HepG2 (cell line): Measurements from ENCODE around the gene ALK. TPM values are rescaled to one million over a fixed set of nuclear protein-coding genes. Genes with fewer than 3 reads are reported as not detected.

Experiments
- ATAC-seq: fragments of 200-7000 bp; cut with Tn5 transposase; 3 replicates; pipeline ENCODE4 v1.9.1; 2020; ENCODE audit warnings: mild to moderate bottlenecking, moderate library complexity
- BruUV-seq: library from RNA; stranded (reverse); fragments of 400-500 nt; replicated peaks from 2 replicates; lab custom pipeline; 2021; lab: Mats Ljungman, UMichigan
- CTCF ChIA-PET: fragments of 300-600 bp; formaldehyde crosslinking; extraction: SDS; loops from one replicate; lab custom pipeline; 2021; ENCODE audit warnings: low total read pairs, inconsistent platforms, low intra/inter-chr PET ratio; lab: Yijun Ruan, JAX
- POLR2A ChIA-PET: fragments of 350-600 bp; sonication (Branson Sonifier 250); formaldehyde crosslinking; loops from one replicate; lab custom pipeline; 2020; ENCODE audit warnings: antibody characterized with exemption, inconsistent platforms; lab: Yijun Ruan, JAX
- DNase-seq: peaks from one replicate; pipeline ENCODE4 v3.0.0-alpha.2; 2015; ENCODE audit warnings: low spot score
- FAIRE-seq: peaks from 3 replicates; lab custom pipeline; 2011; peaks lifted over from hg19 to GRCh38; lab: Jason Lieb, UNC
- H2AFZ ChIP-seq: one replicate; pipeline ENCODE4 v1.6.1; 2011; ENCODE audit warnings: low read length, inconsistent platforms
- H3K27ac ChIP-seq: fragments of 300-600 bp; 3 replicates; pipeline ENCODE4 v1.8.0; 2011; ENCODE audit warnings: mixed run types, mild to moderate bottlenecking, mixed read lengths, low read length, inconsistent platforms; ENCODE audit not compliant: insufficient read depth; ENCODE audit errors: extremely low read length
- H3K27me3 ChIP-seq, 2 experiments: fragments of 200-600 bp in 1 of 2; 2 replicates in 1 of 2; 3 replicates in 1 of 2; pipeline versions ENCODE4 v1.6.0 to v1.8.0; 2011; ENCODE audit warnings: low read length in 2 of 2, mild to moderate bottlenecking in 2 of 2, moderate library complexity in 2 of 2, inconsistent platforms in 1 of 2; ENCODE audit not compliant: insufficient read depth in 2 of 2, control insufficient read depth in 1 of 2
- H3K36me3 ChIP-seq, 2 experiments: fragments of 200-600 bp in 1 of 2; replicated peaks in 1 of 2; 2 replicates in 1 of 2; 3 replicates in 1 of 2; pipeline versions ENCODE4 v1.5.1 to v1.8.0; 2011; ENCODE audit warnings: low read length in 2 of 2, inconsistent platforms in 1 of 2; ENCODE audit not compliant: insufficient read depth in 2 of 2, control insufficient read depth in 1 of 2
- H3K4me1 ChIP-seq: 2 replicates; pipeline ENCODE4 v1.5.1; 2012; ENCODE audit warnings: low read length, inconsistent platforms; ENCODE audit not compliant: insufficient read depth
- H3K4me2 ChIP-seq: 2 replicates; pipeline ENCODE4 v1.6.0; 2011; ENCODE audit warnings: low read depth, low read length, inconsistent platforms
- H3K4me3 ChIP-seq, 3 experiments: fragments of 200-600 bp in 1 of 3; sonication (generic), shearing (Covaris generic) in 1 of 3; replicated peaks in 1 of 3; 2 replicates each; pipeline ENCODE4 v1.5.1; 2011 to 2016; ENCODE audit warnings: low read length in 3 of 3, inconsistent platforms in 2 of 3, low read depth in 2 of 3, mild to moderate bottlenecking in 2 of 3, control low read depth in 1 of 3, mixed read lengths in 1 of 3; ENCODE audit not compliant: insufficient read depth in 1 of 3
- H3K79me2 ChIP-seq: one replicate; pipeline ENCODE4 v1.6.1; 2011; ENCODE audit warnings: low read length, inconsistent platforms; ENCODE audit not compliant: insufficient read depth
- H3K9ac ChIP-seq: 2 replicates; pipeline ENCODE4 v1.6.0; 2011; ENCODE audit warnings: mild to moderate bottlenecking, low read depth, low read length, inconsistent platforms; ENCODE audit not compliant: insufficient read depth
- H3K9me3 ChIP-seq: 2 replicates; pipeline ENCODE4 v1.5.1; 2012; ENCODE audit warnings: mild to moderate bottlenecking, low read length
- H4K20me1 ChIP-seq: 2 replicates; pipeline ENCODE4 v1.6.0; 2011; ENCODE audit warnings: inconsistent platforms, mild to moderate bottlenecking, low read length, moderate library complexity; ENCODE audit not compliant: insufficient read depth
- CTCF ChIP-seq: sonication (generic); formaldehyde crosslinking; IDR thresholded peaks from 2 replicates; pipeline ENCODE4 v1.5.0; 2020; ENCODE audit warnings: mild to moderate bottlenecking, missing genetic modification reagents, moderate library complexity
- SMAD1 ChIP-seq: sonication (generic); formaldehyde crosslinking; IDR thresholded peaks from 2 replicates; pipeline ENCODE4 v1.4.0; 2020; ENCODE audit warnings: missing genetic modification reagents, low read depth, mild to moderate bottlenecking, borderline replicate concordance
- SMC3 ChIP-seq: IDR thresholded peaks from 2 replicates; pipeline ENCODE4 v1.6.1; 2011; ENCODE audit warnings: low read length, improper control_type of control experiment
- STAG1 ChIP-seq: sonication (generic); formaldehyde crosslinking; IDR thresholded peaks from 2 replicates; pipeline ENCODE4 v1.4.0; 2020; ENCODE audit warnings: missing genetic modification reagents
- STAT6 ChIP-seq: sonication (generic); formaldehyde crosslinking; IDR thresholded peaks from 2 replicates; pipeline ENCODE4 v1.4.0; 2020; ENCODE audit warnings: missing genetic modification reagents, mild to moderate bottlenecking, borderline replicate concordance
- THAP8 ChIP-seq: sonication (generic); formaldehyde crosslinking; IDR thresholded peaks from 2 replicates; pipeline ENCODE4 v1.5.1; 2020; ENCODE audit warnings: missing genetic modification reagents, mild to moderate bottlenecking, borderline replicate concordance
- ZNF691 ChIP-seq: sonication (generic); formaldehyde crosslinking; IDR thresholded peaks from 2 replicates; pipeline ENCODE4 v1.4.0; 2020; ENCODE audit warnings: missing genetic modification reagents, low read depth, mild to moderate bottlenecking, borderline replicate concordance
- WGBS: methylation state at CpG from one replicate; pipeline ENCODE4 v1.1.6; 2017; ENCODE audit warnings: low lambda C conversion rate; 5-methylcytosine and 5-hydroxymethylcytosine counted together
- in situ Hi-C: cut with HindIII; loops from 2 replicates; pipeline ENCODE4 v1.10.0; 2017; ENCODE audit warnings: low pct_unique_long_range_greater_than_20kb; ENCODE audit not compliant: extremely low pct_ligation_motif_present
- intact Hi-C: fragments of 100-400 bp; cut with micrococcal nuclease; formaldehyde crosslinking; loops from one replicate; pipeline ENCODE4 v1.10.0; 2022; ENCODE audit not compliant: unreplicated experiment
- polyA plus RNA-seq, 8 experiments: library from polyadenylated mRNA; depleted of rRNA in 3 of 8; stranded (reverse) in 7 of 8; unstranded in 1 of 8; fragments of >200 nt; fragmentation: Illumina TruSeq in 4 of 8; extraction: Trizol in 4 of 8; gene quantifications; 2 replicates each; pipeline versions ENCODE4 v1.2.1 to v1.2.3, GENCODE V29; 2011 to 2016; ENCODE audit warnings: low read depth in 4 of 8, missing spikeins in 1 of 8, mixed read lengths in 1 of 8; ENCODE audit not compliant: insufficient read depth in 1 of 8
- total RNA-seq, 5 experiments: library from RNA; depleted of rRNA; stranded (reverse); fragments of >200 nt; fragmentation: Illumina TruSeq; extraction: Trizol; gene quantifications; 2 replicates each; pipeline ENCODE4 v1.2.3, GENCODE V29; 2016; ENCODE audit warnings: low read depth in 1 of 5
- TF ChIP-seq, protein P1 (sequence below): IDR thresholded peaks from 2 replicates; pipeline ENCODE4 v1.6.1; 2018; ENCODE audit warnings: missing genetic modification reagents, mild to moderate bottlenecking, missing compliant biosample characterization
- TF ChIP-seq, protein P2 (sequence below): sonication (generic); formaldehyde crosslinking; IDR thresholded peaks from 2 replicates; pipeline ENCODE4 v1.4.0; 2020; ENCODE audit warnings: missing genetic modification reagents, borderline replicate concordance

ALK gene
- total and polyA plus RNA-seq, 2 of the 13 experiments (the other 11 are each of a cell fraction or from before 2014, with no cell fraction given) = not detected

GRCh38 chr2:29238497-29238896 lies 682.9 kb downstream of the ALK start:
- H2AFZ ChIP-seq = no peak overlapping the region
- H3K27me3 ChIP-seq = peaks cover 6 to 50% of the 10 kb centered on the region in 2 experiments; a peak in 4 of 5 replicates
- ATAC-seq (peak; percentile 95), FAIRE-seq (peak; percentile 54), DNase-seq (peak; percentile 34)
- no peak overlapping the region for H3K4me2 ChIP-seq
- intact Hi-C loops = no loop called here
- TF ChIP-seq, protein P1, sequence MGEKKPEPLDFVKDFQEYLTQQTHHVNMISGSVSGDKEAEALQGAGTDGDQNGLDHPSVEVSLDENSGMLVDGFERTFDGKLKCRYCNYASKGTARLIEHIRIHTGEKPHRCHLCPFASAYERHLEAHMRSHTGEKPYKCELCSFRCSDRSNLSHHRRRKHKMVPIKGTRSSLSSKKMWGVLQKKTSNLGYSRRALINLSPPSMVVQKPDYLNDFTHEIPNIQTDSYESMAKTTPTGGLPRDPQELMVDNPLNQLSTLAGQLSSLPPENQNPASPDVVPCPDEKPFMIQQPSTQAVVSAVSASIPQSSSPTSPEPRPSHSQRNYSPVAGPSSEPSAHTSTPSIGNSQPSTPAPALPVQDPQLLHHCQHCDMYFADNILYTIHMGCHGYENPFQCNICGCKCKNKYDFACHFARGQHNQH = no peak
- TF ChIP-seq SMC3 (peak; percentile 41; the same call in 1 of the 2 replicates), ZNF691 (CRISPR knock-in tag) (no peak), CTCF (peak; percentile 70), STAT6 (CRISPR knock-in tag) (no peak), SMAD1 (CRISPR knock-in tag) (no peak), STAG1 (CRISPR knock-in tag) (peak; percentile 66), THAP8 (CRISPR knock-in tag) (no peak)
- TF ChIP-seq, protein P2, sequence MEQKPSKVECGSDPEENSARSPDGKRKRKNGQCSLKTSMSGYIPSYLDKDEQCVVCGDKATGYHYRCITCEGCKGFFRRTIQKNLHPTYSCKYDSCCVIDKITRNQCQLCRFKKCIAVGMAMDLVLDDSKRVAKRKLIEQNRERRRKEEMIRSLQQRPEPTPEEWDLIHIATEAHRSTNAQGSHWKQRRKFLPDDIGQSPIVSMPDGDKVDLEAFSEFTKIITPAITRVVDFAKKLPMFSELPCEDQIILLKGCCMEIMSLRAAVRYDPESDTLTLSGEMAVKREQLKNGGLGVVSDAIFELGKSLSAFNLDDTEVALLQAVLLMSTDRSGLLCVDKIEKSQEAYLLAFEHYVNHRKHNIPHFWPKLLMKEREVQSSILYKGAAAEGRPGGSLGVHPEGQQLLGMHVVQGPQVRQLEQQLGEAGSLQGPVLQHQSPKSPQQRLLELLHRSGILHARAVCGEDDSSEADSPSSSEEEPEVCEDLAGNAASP (CRISPR knock-in tag) = peak; percentile 41; the same call in 1 of the 2 replicates
- no peak overlapping the region for H3K4me3 ChIP-seq
- H3K27ac ChIP-seq = no peak overlapping the region
- in situ Hi-C loops = no loop called here
- no peak overlapping the region for H3K9ac ChIP-seq
- no peaks in the 10 kb centered on the region for H3K4me1 ChIP-seq
- POLR2A ChIA-PET = no interaction called here
- 31% methylated on average over 7 of the region's 7 CpGs for WGBS
- no peaks in the 10 kb centered on the region for H3K9me3 ChIP-seq
- no TSS peak for BruUV-seq
- peaks cover 3% of the 10 kb centered on the region for H4K20me1 ChIP-seq
- H3K36me3 ChIP-seq = no peaks in the 10 kb centered on the region
- CTCF ChIA-PET = no interaction called here
- no peaks in the 10 kb centered on the region for H3K79me2 ChIP-seq
